Breast epithelium (tissue), 3 donors: ENCODE data around the gene LSAMP.

Experiments used
- POLR2A ChIP-seq: fragments of 450-650 bp; IDR thresholded peaks from one replicate; pipeline ENCODE4 v1.6.1; 2016; ENCODE audit warnings: antibody characterized with exemption, mild to moderate bottlenecking, moderate library complexity
- POLR2AphosphoS5 ChIP-seq, 3 donors: sonication (generic); formaldehyde crosslinking; IDR thresholded peaks; one replicate each; pipeline ENCODE4 v1.6.1; 2017; ENCODE audit warnings: antibody characterized with exemption in 3 of 3
- TF ChIP-seq, protein P1 (sequence below), 3 donors: fragments of 450-650 bp; IDR thresholded peaks; one replicate each; pipeline ENCODE4 v1.5.1; 2016 to 2017; ENCODE audit warnings: antibody characterized with exemption in 3 of 3, mild to moderate bottlenecking in 3 of 3, moderate library complexity in 3 of 3

DNA sequence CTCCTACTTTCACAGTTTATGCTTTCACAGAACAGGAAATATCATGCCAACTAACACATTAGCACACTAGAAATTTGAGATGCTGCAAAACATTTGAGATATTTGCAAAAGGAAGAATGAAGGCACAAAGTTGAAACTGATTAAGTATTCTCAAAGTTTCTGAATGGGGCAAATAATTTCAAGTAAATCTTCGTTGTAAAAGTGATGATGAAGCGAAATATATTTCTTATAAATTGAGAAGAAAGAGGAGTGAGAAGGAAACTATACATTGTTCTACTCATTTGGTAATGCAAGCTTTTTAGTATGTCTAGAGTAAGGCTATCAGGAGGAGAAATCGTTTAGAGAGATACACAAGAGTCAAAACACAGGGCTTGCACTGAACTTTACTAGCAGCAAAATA is 24.3 kb upstream of the LSAMP start:
- TF ChIP-seq, protein P1, sequence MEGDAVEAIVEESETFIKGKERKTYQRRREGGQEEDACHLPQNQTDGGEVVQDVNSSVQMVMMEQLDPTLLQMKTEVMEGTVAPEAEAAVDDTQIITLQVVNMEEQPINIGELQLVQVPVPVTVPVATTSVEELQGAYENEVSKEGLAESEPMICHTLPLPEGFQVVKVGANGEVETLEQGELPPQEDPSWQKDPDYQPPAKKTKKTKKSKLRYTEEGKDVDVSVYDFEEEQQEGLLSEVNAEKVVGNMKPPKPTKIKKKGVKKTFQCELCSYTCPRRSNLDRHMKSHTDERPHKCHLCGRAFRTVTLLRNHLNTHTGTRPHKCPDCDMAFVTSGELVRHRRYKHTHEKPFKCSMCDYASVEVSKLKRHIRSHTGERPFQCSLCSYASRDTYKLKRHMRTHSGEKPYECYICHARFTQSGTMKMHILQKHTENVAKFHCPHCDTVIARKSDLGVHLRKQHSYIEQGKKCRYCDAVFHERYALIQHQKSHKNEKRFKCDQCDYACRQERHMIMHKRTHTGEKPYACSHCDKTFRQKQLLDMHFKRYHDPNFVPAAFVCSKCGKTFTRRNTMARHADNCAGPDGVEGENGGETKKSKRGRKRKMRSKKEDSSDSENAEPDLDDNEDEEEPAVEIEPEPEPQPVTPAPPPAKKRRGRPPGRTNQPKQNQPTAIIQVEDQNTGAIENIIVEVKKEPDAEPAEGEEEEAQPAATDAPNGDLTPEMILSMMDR (IDR thresholded peaks at IDR 0.05) = no peak
- TF ChIP-seq POLR2A (no peak), POLR2AphosphoS5 (IDR thresholded peaks at IDR 0.05) (no peak)
